GM23338 (cell line): ENCODE results near the gene ALDH1L2. TPM values are rescaled to one million over a fixed set of nuclear protein-coding genes. Genes with fewer than 3 reads are reported as not detected.
"Not testable (repeated sequence)": the region's sequence is repeated elsewhere in the genome, so short reads cannot be mapped to it uniquely, and the experiment has no call there.

ENCODE experiments used
- ATAC-seq: fragments of 200-7000 bp; cut with Tn5 transposase; 3 replicates; pipeline ENCODE4 v1.9.1; 2020
- DNase-seq: peaks from one replicate; pipeline ENCODE4 v3.0.0-alpha.2; 2015; ENCODE audit warnings: low spot score
- H2AFZ ChIP-seq: fragments of 200-600 bp; sonication (generic); 2 replicates; pipeline ENCODE4 v1.8.0; 2016; ENCODE audit warnings: antibody characterized with exemption, mild to moderate bottlenecking, moderate library complexity
- H3F3A ChIP-seq: fragments of 200-600 bp; sonication (generic); replicated peaks from 2 replicates; pipeline ENCODE4 v1.8.0; 2017; ENCODE audit warnings: antibody characterized with exemption, mixed run types, low read depth
- H3K27ac ChIP-seq: fragments of 200-600 bp; sonication (generic); 2 replicates; pipeline ENCODE4 v1.6.1; 2016; ENCODE audit warnings: low read depth
- H3K27me3 ChIP-seq: fragments of 200-600 bp; sonication (generic); 2 replicates; pipeline ENCODE4 v1.8.0; 2016; ENCODE audit warnings: mild to moderate bottlenecking, mixed run types, moderate library complexity; ENCODE audit not compliant: insufficient read depth
- H3K36me3 ChIP-seq: fragments of 200-600 bp; sonication (generic); 2 replicates; pipeline ENCODE4 v1.8.0; 2016; ENCODE audit warnings: mild to moderate bottlenecking; ENCODE audit not compliant: insufficient read depth
- H3K4me1 ChIP-seq: fragments of 200-600 bp; sonication (generic); 2 replicates; pipeline ENCODE4 v1.8.0; 2016; ENCODE audit warnings: mild to moderate bottlenecking, moderate library complexity; ENCODE audit not compliant: insufficient read depth
- H3K4me2 ChIP-seq: fragments of 200-600 bp; sonication (generic); 2 replicates; pipeline ENCODE4 v1.7.1; 2017; ENCODE audit warnings: mixed run types
- H3K4me3 ChIP-seq: fragments of 200-600 bp; sonication (generic); 2 replicates; pipeline ENCODE4 v1.6.1; 2016; ENCODE audit warnings: mixed run types
- H3K79me2 ChIP-seq: fragments of 200-600 bp; sonication (generic); replicated peaks from 2 replicates; pipeline ENCODE4 v1.8.0; 2017; ENCODE audit warnings: mild to moderate bottlenecking; ENCODE audit not compliant: insufficient read depth
- H3K9me2 ChIP-seq: fragments of 200-600 bp; sonication (generic); 2 replicates; pipeline ENCODE4 v1.8.0; 2017; ENCODE audit not compliant: insufficient read depth
- H4K20me1 ChIP-seq: fragments of 200-600 bp; sonication (generic); replicated peaks from 2 replicates; pipeline ENCODE4 v1.8.0; 2017; ENCODE audit warnings: mild to moderate bottlenecking; ENCODE audit not compliant: insufficient read depth
- H3K27ac Mint-ChIP-seq: 2 replicates; pipeline ENCODE4 v1.8.0; 2020; ENCODE audit warnings: inconsistent platforms, mild to moderate bottlenecking, moderate library complexity, mixed read lengths
- H3K27me3 Mint-ChIP-seq: 3 replicates; pipeline ENCODE4 v1.8.0; 2022; ENCODE audit warnings: low read depth, mild to moderate bottlenecking, moderate library complexity, mixed read lengths, inconsistent platforms; ENCODE audit not compliant: insufficient read depth, poor library complexity
- H3K36me3 Mint-ChIP-seq: 3 replicates; pipeline ENCODE4 v1.8.0; 2021; ENCODE audit warnings: low read depth, mild to moderate bottlenecking, inconsistent platforms, moderate library complexity, mixed read lengths
- H3K4me1 Mint-ChIP-seq: 3 replicates; pipeline ENCODE4 v1.8.0; 2020; ENCODE audit warnings: mild to moderate bottlenecking, inconsistent platforms, mixed read lengths
- H3K4me3 Mint-ChIP-seq: 3 replicates; pipeline ENCODE4 v1.8.0; 2021; ENCODE audit warnings: moderate library complexity, mild to moderate bottlenecking, inconsistent platforms, mixed read lengths
- H3K9me3 Mint-ChIP-seq: 3 replicates; pipeline ENCODE4 v1.8.0; 2020; ENCODE audit warnings: moderate library complexity, mild to moderate bottlenecking, inconsistent platforms, mixed read lengths
- CREB1 ChIP-seq: fragments of 250-450 bp; sonication (Bioruptor Pico); IDR thresholded peaks from 2 replicates; pipeline ENCODE4 v1.5.0; 2020; ENCODE audit warnings: low read depth, mild to moderate bottlenecking, moderate library complexity
- JUNB ChIP-seq: IDR thresholded peaks from one replicate; pipeline ENCODE4 v1.6.1; 2016; ENCODE audit warnings: antibody characterized with exemption; ENCODE audit not compliant: unreplicated experiment
- NANOG ChIP-seq: IDR thresholded peaks from 2 replicates; pipeline ENCODE4 v1.6.1; 2016; ENCODE audit warnings: antibody characterized with exemption, borderline replicate concordance
- POLR2AphosphoS5 ChIP-seq: IDR thresholded peaks from 2 replicates; pipeline ENCODE4 v1.6.1; 2016; ENCODE audit warnings: antibody characterized with exemption, low read depth
- STAT1 ChIP-seq: IDR thresholded peaks from one replicate; pipeline ENCODE4 v1.6.1; 2016; ENCODE audit warnings: antibody characterized with exemption; ENCODE audit not compliant: unreplicated experiment
- ZNF114 ChIP-seq: fragments of 250-450 bp; sonication (Bioruptor Pico); IDR thresholded peaks from 2 replicates; pipeline ENCODE4 v1.5.0; 2020; ENCODE audit warnings: mild to moderate bottlenecking, moderate library complexity
- ZNF331 ChIP-seq: fragments of 250-450 bp; sonication (Bioruptor Pico); IDR thresholded peaks from 2 replicates; pipeline ENCODE4 v1.5.0; 2020; ENCODE audit warnings: low read depth, mild to moderate bottlenecking, moderate library complexity
- polyA plus RNA-seq: library from polyadenylated mRNA; unstranded; fragments of >200 nt; fragmentation: Nextera tagmentation; extraction: Ambion mirVana; gene quantifications from 2 replicates; pipeline ENCODE4 v1.2.1, GENCODE V29; 2016
- total RNA-seq: library from RNA; depleted of rRNA; stranded (reverse); fragments of >200 nt; shearing (Covaris generic); gene quantifications from 2 replicates; pipeline ENCODE4 v1.2.3, GENCODE V29; 2014
- TF ChIP-seq, protein P1 (sequence below), 2 experiments: fragments of 200-600 bp in 1 of 2; sonication (generic) in 1 of 2; conservative IDR thresholded peaks; 2 replicates each; pipeline versions ENCODE4 v1.5.1 to v1.6.1; 2016 to 2017; ENCODE audit warnings: antibody characterized with exemption in 2 of 2, low read depth in 2 of 2, mild to moderate bottlenecking in 2 of 2, moderate library complexity in 1 of 2

Gene ALDH1L2
- total and polyA plus RNA-seq, 2 experiments from 2014 or later: 5.8 to 9.1 TPM

DNA sequence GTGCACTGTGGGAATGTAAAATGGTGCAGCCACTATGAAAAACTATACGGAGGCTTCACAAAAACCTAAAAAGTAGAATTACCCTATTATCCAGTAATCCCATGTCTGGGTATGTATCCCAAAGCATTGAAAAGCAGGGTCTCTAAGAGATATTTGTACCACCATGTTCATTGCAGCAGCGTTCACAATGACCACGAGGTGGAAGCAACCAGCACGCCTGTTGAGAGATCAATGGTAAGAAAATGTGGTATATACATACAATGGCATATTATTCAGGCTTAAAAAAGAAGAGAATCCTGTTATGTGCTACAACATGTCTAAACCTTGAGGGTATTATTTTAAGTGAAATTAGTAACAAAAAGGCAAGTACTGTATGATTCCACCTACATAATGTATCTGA, 99.1 kb downstream of the ALDH1L2 start:
- H3K27me3 Mint-ChIP-seq: peaks cover 8% of the 10 kb centered on the region
- no peaks in the 10 kb centered on the region for H3K9me3 Mint-ChIP-seq
- no peak for ATAC-seq
- no peaks in the 10 kb centered on the region for H3K36me3 ChIP-seq
- TF ChIP-seq, protein P1, sequence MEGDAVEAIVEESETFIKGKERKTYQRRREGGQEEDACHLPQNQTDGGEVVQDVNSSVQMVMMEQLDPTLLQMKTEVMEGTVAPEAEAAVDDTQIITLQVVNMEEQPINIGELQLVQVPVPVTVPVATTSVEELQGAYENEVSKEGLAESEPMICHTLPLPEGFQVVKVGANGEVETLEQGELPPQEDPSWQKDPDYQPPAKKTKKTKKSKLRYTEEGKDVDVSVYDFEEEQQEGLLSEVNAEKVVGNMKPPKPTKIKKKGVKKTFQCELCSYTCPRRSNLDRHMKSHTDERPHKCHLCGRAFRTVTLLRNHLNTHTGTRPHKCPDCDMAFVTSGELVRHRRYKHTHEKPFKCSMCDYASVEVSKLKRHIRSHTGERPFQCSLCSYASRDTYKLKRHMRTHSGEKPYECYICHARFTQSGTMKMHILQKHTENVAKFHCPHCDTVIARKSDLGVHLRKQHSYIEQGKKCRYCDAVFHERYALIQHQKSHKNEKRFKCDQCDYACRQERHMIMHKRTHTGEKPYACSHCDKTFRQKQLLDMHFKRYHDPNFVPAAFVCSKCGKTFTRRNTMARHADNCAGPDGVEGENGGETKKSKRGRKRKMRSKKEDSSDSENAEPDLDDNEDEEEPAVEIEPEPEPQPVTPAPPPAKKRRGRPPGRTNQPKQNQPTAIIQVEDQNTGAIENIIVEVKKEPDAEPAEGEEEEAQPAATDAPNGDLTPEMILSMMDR (conservative IDR thresholded peaks at IDR 0.05; ENCODE audit: low read depth in 2 of 2): 0 out of 4 replicates have a peak, but pooled peaks of 1 of the 2 experiments have one; percentile 11
- TF ChIP-seq POLR2AphosphoS5: no peak
- no peaks in the 10 kb centered on the region; the same call in 1 of the 2 replicates for H4K20me1 ChIP-seq
- no peak for DNase-seq
- H3K4me3 ChIP-seq: no peak overlapping the region
- H3K4me3 Mint-ChIP-seq: peak overlapping the region; percentile 85
- peaks cover 17% of the 10 kb centered on the region for H3K4me1 Mint-ChIP-seq
- H3K27ac ChIP-seq: no peak overlapping the region
- no peaks in the 10 kb centered on the region for H3K9me2 ChIP-seq
- H3K79me2 ChIP-seq: peaks cover 37% of the 10 kb centered on the region
- H3K27me3 ChIP-seq: no peaks in the 10 kb centered on the region
- H3F3A ChIP-seq: no peaks in the 10 kb centered on the region
- H3K4me2 ChIP-seq: no peak overlapping the region
- peak overlapping the region; percentile 80; the same call in 1 of the 2 replicates for H2AFZ ChIP-seq
- peaks cover 18% of the 10 kb centered on the region for H3K36me3 Mint-ChIP-seq
- H3K4me1 ChIP-seq: peaks cover 19% of the 10 kb centered on the region
- no peak overlapping the region for H3K27ac Mint-ChIP-seq

DNA sequence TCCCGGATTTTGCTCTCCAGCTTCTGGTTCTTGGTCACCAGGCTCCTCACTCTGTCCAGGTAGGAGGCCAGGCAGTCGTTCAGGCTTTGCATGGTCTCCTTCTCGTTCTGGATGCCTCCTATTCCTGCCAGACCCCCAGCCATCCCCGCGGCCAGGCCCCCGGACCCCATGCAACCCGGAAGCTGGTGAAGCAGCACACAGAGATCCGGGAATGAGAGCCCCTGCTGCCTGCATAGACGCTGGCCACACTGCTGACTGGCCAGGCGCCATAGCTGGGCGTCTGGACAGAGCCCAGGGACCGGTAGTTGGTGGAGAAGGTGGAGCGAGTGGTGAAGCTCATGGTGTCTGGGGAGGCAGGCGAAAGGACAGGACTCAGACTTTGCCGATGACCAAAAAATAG, 106.6 kb downstream of the ALDH1L2 start:
- not testable (repeated sequence) for H3K27me3 Mint-ChIP-seq, H3K27me3 ChIP-seq, H3K9me3 Mint-ChIP-seq, H3K36me3 Mint-ChIP-seq, H3K79me2 ChIP-seq, ATAC-seq, DNase-seq, H3K36me3 ChIP-seq, H4K20me1 ChIP-seq, H3K4me1 ChIP-seq, H3K4me3 ChIP-seq, H3K4me2 ChIP-seq, H3F3A ChIP-seq, H3K9me2 ChIP-seq, H3K27ac Mint-ChIP-seq, H3K4me3 Mint-ChIP-seq, H3K27ac ChIP-seq, H3K4me1 Mint-ChIP-seq, H2AFZ ChIP-seq

DNA sequence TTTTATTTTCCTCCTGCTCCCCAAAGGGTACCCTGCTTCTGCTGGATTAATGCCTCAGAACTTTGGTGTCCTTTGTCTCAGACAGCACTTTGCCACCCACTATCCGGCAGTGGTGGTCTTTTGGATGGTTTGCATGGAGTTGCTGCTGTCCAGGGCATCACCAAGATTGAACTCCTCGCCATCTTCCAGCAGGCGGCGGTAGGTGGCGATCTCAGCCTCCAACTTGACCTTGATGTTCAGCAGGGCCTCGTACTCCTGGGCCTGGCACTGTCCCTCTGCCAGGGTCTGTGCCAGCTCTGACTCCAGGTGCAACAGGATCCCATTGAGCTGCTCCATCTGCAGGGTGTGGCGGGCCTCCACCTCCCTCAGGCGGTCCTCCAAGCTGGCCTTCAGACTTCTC, 107.6 kb downstream of the ALDH1L2 start:
- Histone ChIP-seq H3K36me3 (no peaks in the 10 kb centered on the region), H3F3A (no peaks in the 10 kb centered on the region), H3K4me2 (no peak overlapping the region), H3K27me3 (no peaks in the 10 kb centered on the region), H4K20me1 (no peaks in the 10 kb centered on the region), H3K4me1 (no peaks in the 10 kb centered on the region), H3K4me3 (no peak overlapping the region), H3K79me2 (no peaks in the 10 kb centered on the region), H3K9me2 (no peaks in the 10 kb centered on the region), H3K27ac (no peak overlapping the region), H2AFZ (no peak overlapping the region)
- Mint-ChIP-seq H3K9me3 (no peaks in the 10 kb centered on the region), H3K36me3 (no peaks in the 10 kb centered on the region), H3K4me3 (no peak overlapping the region), H3K4me1 (no peaks in the 10 kb centered on the region), H3K27me3 (peaks cover 5% of the 10 kb centered on the region), H3K27ac (no peak overlapping the region)
- DNase-seq (peak; percentile 9), ATAC-seq (no peak)
- no peak for TF ChIP-seq ZNF331 (CRISPR knock-in tag)
- no peak for TF ChIP-seq JUNB
- no peak for TF ChIP-seq ZNF114 (CRISPR knock-in tag)
- TF ChIP-seq, protein P1 (conservative IDR thresholded peaks at IDR 0.05; ENCODE audit: low read depth in 2 of 2): peak; percentile 36 to 66; a peak in 3 of 4 replicates
- TF ChIP-seq POLR2AphosphoS5: no peak
- TF ChIP-seq CREB1 (CRISPR knock-in tag): no peak
- no peak for TF ChIP-seq STAT1
- no peak for TF ChIP-seq NANOG
